Suppressor macrophage treated with lipopolysaccharide for 1 hour (primary cell): Measurements from ENCODE around the gene DPP9.
"Not testable (repeated sequence)": the region's sequence is repeated elsewhere in the genome, so short reads cannot be mapped to it uniquely, and the experiment has no call there.

Experiments used
- DNase-seq, 3 donors: peaks; one replicate each; pipeline ENCODE4 v3.0.0-alpha.2; 2020 to 2022

DPP9 gene

GRCh38 chr19:4684312-4685095 lies 39.1 kb downstream of the DPP9 start:
- DNase-seq = no peak

DNA sequence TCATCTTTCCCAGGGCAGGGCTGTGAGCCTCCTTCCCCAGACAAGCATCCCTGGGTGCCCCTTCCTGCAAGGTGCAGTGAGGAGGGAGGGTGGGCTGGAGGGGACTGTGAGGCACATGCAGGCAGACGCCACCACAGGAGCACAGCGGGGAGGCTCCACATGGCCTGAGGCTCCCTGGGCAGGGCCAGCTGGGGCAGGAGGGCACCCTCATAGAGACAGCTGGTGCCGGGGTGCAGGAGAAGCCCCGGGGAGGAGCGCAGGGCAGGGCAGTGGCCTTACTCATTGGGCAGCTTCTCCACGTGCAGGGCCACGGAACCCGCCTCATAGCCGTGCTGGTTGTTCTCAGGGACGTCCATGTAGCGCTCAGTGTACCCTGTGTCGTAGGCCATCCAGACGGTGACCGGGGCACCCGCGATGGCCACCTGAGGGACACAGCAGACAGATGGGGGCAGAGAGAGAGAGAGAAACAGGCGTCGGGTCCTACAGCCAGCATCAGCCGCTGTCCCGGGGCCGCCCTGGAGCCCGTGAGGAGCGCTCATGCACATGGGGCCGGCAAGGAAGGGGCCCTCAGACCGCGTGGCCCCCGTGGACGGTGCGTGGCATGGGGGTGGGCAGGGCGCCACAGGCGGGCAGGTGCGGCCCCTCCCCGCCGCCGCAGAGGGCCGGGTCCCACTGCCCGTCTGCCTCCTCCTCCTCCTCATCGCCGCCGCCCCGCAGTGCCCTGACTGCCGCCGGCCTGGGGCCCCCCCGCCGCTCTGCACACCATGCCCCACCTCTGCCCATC lies 41.0 kb downstream of the DPP9 start:
- DNase-seq = no peak

GRCh38 chr19:4680021-4680420 lies 43.6 kb downstream of the DPP9 start:
- DNase-seq = not testable (repeated sequence)

DNA sequence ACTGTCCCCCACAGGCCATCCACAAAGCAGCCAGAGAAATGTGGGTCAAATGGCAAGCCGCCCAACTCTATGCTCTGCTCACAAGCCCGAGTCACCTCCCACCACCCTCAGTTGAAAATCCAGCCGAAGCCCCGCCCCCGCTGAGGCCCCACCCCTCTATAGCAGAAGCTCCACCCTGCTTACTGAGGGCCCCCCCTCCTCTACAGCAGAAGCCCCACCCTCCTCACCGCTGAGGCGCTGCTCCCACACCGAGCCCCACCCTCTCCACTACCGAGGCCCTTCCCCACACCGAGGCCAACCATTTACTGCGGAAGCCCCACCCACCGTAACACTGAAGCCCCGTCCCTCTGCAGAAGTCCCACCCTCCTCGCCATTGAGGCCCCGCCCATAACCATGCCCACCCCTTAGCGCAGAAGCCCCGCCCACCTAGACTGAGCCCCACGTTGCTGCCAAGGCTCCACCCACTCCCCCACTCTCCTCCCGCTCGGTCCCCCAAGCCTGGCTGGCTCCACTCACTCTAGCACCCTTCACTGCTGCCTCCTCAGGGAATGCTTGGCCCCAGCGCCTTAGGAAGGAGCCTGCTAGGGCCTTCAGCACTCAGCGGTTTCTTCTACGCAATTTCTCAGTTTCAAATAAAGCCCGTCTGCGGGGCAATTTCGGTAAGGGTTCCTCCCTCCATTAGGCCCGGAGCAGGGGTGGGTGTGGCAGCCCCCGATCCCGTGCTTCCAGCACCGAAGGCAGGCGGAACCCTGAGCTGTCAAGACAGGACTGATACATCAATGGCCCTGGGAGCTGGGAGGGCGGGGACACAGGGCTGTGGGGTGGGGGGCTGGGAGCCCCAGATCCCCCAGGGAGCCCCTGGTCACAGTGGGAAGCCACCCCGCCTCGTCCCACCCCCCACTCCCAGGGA lies 44.5 kb downstream of the DPP9 start:
- peak in 1 of 3 donors; percentile 24 for DNase-seq

GRCh38 chr19:4676955-4677731 lies 46.5 kb downstream of the DPP9 start:
- DNase-seq = peak; percentile 46 to 72 (median 53)

DNA sequence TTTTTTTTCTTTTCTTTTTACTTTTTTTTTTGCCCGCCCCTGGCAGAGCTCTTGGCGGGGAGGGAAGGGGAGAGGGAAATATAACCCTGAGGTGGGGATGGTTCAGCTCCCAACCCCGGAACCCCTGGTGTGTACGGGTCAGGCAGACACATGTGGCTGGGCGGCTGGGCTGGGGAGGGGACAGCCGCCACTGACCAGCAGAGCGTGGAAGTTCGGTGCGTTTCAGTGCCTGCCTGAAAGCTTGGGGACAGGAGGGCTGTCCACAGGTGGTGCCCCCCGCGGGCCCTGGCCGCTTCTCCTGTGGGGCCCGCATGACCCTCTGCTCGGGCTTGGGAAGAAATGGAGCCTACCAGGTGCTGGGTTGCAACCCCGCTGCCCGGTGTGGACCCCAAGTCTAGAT lies 48.3 kb downstream of the DPP9 start:
- DNase-seq = no peak

GRCh38 chr19:4673726-4674125 lies 49.9 kb downstream of the DPP9 start:
- DNase-seq = no peak

- no peak for DNase-seq
These were observed 50.4 kb downstream of the DPP9 start for GRCh38 chr19:4673216-4673615.

DNA sequence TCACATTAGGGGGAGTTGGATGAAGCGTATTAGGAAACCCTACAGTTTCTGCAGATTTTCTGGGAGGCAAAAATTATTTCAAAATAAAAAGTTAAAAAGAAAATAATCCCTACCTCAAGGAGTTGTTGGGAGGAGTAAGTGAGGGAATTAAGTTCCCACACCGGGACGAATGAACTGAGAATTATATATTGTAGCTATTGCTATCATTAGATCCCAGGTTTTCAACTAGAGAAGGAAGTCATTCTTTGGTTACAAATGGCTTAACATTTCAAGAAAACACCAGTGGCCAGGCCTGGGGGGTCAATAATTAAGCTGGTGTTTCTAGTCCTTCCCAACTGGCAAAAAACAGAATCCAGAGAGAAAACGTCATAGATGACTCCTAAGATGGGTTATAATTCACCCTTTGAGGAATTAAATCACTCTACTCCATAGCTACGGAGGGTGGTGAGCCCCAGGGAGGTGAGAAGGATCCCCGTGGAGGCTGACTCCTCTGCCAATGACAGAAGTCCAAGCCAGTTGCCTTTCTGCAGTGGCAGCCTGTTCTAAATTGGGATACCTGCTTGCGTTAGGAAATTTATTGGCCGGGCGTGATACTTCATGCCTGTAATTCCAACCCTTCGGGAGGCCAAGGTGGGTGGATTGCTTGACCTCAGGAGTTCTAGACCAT lies 52.3 kb downstream of the DPP9 start:
- no peak for DNase-seq

DNA sequence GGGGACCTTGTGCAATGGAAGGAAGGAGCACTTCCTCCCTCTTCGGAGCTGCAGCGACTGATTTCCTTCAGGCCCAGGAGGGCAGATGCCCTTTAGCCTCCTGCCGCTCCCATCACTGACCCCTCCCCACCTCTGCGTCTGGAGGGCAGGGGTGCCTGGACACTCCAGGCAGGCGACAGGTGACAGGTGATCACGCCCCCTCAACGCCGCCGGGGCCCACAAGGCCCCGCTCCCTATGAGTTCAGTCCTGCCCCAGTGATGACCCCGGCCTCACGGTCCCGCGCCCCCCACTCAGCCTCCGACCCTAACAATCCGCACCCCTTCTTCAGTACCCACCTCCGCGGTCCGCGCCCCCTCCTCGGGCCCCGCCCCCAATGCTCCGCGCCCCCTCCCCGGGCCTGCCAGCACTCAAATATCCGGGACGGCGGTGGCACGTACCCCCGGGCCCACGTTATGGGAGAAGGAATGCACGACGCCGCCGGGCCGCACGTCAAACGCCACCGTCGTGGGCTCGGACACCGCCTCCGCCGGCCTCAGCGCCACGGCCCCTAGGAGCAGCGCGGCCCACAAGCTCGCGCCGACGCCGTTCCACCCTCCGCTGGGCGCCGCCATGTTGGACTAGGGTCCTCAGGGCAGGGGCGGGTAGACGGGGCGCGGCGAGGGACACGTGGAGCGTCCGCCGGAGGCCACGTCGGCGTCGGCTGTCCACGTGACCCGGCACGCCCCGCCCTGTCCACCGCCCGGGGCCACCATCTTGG lies 53.7 kb downstream of the DPP9 start, which contains the start of gene MYDGF:
MYDGF (minus strand) TSS at position 620 of the 758 bp plus-strand sequence; CDS start at position 612, 8 bp downstream.
- peak; percentile 96 to 99 (median 98) for DNase-seq

DNA sequence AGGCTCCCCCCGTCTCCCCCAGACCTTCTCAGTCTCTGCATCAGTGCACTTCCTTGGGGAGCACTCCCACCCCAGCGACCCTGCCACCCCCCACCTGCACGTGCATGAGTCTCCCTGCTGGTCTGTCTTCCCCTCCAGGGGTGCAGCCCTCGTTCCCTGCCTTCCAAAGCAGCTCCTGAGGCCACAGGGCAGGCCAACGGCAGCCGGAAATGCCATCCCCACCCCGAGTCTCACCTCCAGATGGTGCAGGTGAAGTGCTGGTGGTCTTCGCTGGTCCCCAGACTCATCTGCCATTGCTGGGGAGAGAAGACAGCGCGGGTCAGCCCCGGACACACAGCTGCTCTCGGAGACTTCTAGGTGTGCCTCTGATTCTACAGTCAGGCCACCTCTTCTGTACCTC lies 59.0 kb downstream of the DPP9 start:
- no peak for DNase-seq

DNA sequence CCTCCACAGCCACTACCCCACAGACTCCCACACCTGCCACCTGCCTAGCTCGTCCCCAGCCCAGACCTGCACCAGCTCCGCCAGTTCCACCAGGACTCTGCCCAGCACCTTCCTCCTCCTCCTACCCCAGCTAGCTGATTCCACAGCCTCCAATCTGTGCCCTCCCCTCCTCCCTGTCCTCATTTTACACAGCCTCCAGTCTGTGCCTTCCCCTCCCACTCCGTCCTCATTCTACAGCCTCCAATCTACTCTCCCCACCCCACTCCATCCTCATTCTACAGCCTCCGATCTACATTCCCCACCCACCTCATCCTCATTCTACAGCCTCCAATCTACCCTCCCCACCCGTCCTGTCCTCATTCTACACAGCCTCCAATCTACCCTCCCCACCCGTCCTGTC lies 60.8 kb downstream of the DPP9 start:
- DNase-seq = no peak

DNA sequence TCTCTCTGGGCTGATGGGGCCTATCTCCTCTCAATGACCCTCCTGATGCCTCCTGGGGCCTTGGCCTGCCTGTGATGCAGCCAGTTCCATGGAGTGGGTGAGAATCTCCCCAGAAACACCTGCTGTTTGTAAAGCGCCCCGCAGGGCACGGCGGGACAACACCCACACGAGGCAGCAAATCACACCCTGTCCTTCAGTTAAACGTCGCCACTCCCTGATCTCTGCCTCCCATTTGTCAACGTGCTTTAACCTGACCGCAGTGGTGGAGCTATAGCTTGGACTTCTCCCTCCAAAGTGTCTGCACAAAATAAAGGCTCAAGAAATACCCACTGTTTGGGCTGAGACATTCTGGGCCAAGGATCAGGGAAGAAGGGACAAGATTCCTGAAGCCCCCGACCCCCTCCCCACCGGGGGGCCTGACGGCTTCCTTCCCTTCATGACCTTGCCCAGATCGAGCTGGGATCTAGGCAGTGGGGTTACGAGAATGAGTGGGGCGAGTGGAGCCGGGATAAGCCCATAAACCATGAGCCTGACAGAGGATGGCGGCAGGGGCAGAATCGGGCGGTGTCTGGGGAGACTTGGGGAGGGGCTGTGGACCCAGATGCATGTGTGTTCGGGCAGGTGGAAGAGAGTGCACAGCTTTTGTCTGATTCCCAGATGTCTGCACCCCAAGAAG lies 61.5 kb downstream of the DPP9 start:
- DNase-seq = no peak

DNA sequence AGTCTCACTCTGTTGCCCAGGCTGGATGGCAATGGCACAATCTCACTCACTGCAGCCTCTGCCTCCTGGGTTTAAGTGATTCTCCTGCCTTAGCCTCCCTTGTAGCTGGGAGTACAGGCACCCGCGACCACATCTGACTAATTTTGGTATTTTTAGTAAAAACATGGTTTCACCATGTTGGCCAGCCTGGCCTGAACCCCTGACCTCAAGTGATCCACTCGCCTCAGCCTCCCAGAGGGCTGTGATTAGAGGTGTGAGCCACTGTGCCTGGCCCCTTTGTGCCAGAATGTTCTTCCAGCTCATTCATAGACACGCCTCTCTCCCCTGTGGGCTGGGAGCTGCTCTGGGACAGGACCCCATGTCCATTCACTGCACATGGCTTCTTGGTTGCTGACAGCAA lies 62.6 kb downstream of the DPP9 start:
- no peak for DNase-seq

DNA sequence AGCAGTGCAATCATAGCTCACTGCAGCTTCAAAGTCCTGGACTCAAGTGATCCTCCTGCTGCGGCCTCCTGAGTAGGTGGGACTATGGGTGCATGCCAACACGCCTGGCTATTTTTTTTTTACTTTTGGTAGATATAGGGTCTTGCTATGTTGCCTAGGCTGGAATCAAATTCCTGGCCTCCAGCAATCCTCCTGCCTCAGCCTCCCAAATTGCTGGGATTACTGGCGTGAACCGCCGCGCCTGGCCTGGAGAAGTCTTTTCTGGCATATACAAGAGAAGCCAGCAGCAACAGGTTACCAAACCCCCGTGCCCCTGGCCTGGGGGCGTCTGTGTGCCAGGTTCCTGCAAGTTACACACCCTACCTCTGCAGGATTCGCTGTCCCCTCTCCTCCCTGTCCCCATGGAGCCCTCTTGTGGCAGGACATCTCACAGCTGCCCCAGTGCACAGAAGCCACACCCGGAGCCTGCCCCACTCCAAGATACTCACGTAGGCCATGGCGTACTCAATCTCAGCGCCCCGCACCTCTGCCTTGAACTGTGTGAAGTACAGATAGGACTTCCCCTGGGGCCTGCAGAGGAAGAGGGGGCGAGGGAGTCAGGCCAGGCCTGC lies 63.4 kb downstream of the DPP9 start:
- peak; percentile 50 to 67 (median 53) for DNase-seq

DNA sequence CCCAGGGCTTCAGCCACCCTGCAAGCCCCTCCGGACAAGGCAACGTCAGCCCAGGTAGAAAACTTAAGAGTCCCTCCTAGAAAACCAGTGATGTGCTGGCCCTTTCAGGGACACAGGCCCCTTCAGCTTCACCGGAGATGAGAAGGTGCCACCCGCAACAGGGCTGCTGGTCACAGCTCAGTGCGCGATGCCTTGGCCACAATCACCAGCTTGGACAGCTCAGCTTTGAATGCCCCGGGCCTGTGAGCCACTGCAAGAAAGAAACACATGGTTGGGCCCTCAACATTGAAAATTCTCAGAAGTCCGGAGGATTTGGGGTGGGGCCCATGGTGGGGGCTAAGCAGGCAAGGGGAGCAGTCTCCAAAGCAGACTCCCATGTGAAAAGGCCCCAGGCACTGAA lies 65.8 kb downstream of the DPP9 start:
- no peak for DNase-seq

DNA sequence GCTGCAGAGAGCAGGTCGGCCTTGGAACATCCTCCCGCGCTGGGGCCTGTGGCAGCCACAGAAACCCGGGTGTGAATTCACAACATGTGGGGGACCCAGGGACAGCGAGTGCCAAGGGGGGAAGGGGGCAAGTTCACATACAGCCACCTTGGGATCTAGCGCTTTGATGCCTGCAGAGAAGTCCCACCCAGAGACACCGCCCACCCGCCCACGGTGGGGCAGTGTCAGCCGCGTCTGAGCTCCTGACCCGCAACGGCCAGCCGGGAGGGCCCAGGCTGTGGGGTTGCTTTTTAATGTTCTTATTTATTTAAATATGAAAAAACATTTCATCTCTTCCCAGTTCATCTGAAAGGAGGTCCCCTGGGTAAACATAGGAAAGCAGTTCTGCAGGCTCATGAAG lies 66.4 kb downstream of the DPP9 start:
- no peak for DNase-seq

DNA sequence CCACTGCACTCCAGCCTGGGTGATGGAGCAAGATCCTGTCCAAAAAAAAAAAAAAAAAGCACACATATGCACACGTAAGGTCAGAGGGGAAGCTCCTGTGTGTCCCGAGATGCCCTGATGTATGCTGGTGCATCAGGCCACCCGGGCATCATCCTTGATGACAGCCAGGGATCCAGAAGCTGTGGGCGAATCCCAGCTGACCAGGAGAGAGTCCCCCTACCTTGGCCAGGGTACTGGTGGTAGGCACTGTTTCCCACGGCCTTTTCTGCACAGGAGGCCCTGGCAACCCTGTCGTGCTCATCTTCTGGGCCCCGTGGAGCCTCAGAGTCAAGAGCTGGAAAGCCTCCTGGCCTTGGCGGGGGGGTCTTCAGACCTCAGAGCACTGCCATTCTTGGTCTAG lies 67.5 kb downstream of the DPP9 start:
- DNase-seq = no peak

DNA sequence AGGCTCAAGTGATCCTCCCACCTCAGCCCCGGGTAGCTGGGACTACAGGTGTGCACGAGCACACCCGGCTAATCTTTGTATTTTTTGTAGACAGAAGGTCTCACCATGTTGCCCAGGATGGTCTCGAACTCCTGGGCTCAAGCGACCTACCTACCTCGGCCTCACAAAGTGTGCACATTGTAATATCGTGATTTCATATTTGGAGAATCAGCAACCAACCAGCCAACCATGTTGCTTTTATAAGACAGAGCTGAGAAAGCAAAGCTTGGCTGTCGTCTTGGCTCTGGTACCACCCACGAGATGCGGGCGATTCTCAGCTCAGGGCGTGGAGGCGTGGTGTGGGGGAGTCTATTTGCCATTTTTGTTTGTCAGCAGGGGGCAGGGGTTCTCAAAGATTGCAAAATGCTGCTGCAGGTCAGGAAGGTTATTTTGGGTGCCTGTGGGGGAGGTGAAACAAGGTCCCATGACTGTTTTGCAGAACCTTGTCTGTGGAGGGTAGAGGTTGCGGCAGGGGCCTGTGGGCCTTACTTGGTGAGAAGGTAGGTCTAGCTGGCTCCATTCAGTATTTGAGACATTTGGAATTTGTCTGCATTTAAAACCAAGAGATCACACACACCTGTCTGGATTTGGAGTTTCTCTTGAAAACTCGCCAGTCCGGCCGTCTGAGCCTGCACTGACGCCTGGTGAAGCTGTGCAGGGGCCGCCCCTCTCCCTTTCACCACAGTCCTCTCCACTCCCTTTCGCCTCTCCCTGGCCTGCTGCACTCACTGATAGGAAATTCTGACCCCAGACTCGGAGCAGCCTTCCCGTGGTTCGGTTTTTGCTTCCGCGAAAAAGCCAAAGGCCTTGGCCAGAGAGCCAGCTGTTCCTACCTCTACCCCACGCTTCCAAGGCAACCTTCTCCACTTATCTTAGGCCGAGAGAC lies 68.9 kb downstream of the DPP9 start:
- DNase-seq = peak; percentile 42 to 70 (median 69)
